HepG2 (cell line): Measurements from ENCODE around the gene FOXK2. TPM values are rescaled to one million over a fixed set of nuclear protein-coding genes. Genes with fewer than 3 reads are reported as not detected.
A peak's percentile ranks its signal among the peaks of the same experiment; 100 is the strongest.

ENCODE experiments used
- BORCS8-MEF2B ChIP-seq: sonication (generic); formaldehyde crosslinking; IDR thresholded peaks from 2 replicates; pipeline ENCODE4 v1.8.0; 2022; ENCODE audit warnings: mild to moderate bottlenecking, missing genetic modification reagents
- CHD2 ChIP-seq: IDR thresholded peaks from 2 replicates; pipeline ENCODE4 v1.6.1; 2011; ENCODE audit warnings: low read depth, low read length, improper control_type of control experiment
- DNMT3B ChIP-seq: conservative IDR thresholded peaks from 2 replicates; pipeline ENCODE4 v1.6.1; 2016; ENCODE audit warnings: missing biosample characterization, control low read depth
- HMG20A ChIP-seq: IDR thresholded peaks from 2 replicates; pipeline ENCODE4 v1.6.1; 2016; ENCODE audit warnings: borderline replicate concordance
- KAT7 ChIP-seq: IDR thresholded peaks from 2 replicates; pipeline ENCODE4 v1.6.1; 2018; ENCODE audit warnings: borderline replicate concordance, missing compliant biosample characterization
- LRRFIP1 ChIP-seq: sonication (generic); formaldehyde crosslinking; conservative IDR thresholded peaks from 2 replicates; pipeline ENCODE4 v1.4.0; 2020; ENCODE audit warnings: missing genetic modification reagents
- NAIF1 ChIP-seq: sonication (generic); formaldehyde crosslinking; IDR thresholded peaks from 2 replicates; pipeline ENCODE4 v1.5.0; 2020; ENCODE audit warnings: mild to moderate bottlenecking, missing genetic modification reagents, borderline replicate concordance
- PAWR ChIP-seq: sonication (generic); formaldehyde crosslinking; IDR thresholded peaks from 2 replicates; pipeline ENCODE4 v1.4.0; 2020; ENCODE audit warnings: missing genetic modification reagents, mild to moderate bottlenecking, borderline replicate concordance
- SAFB2 ChIP-seq: sonication (generic); formaldehyde crosslinking; IDR thresholded peaks from 2 replicates; pipeline ENCODE4 v1.5.1; 2020; ENCODE audit warnings: missing genetic modification reagents, low read depth, mild to moderate bottlenecking, borderline replicate concordance
- ZBTB1 ChIP-seq: sonication (generic); formaldehyde crosslinking; IDR thresholded peaks from 2 replicates; pipeline ENCODE4 v1.4.0; 2020; ENCODE audit warnings: missing genetic modification reagents, borderline replicate concordance
- ZBTB7B ChIP-seq: sonication (generic); formaldehyde crosslinking; IDR thresholded peaks from 2 replicates; pipeline ENCODE4 v1.4.0; 2020; ENCODE audit warnings: missing genetic modification reagents
- ZEB1 ChIP-seq: IDR thresholded peaks from 2 replicates; pipeline ENCODE4 v1.6.1; 2012; ENCODE audit warnings: mild to moderate bottlenecking, low read depth, inconsistent platforms; ENCODE audit not compliant: insufficient replicate concordance
- ZNF264 ChIP-seq: sonication (generic); formaldehyde crosslinking; IDR thresholded peaks from 2 replicates; pipeline ENCODE4 v1.4.0; 2020; ENCODE audit warnings: missing genetic modification reagents
- ZNF333 ChIP-seq: sonication (generic); formaldehyde crosslinking; IDR thresholded peaks from 2 replicates; pipeline ENCODE4 v1.4.0; 2020; ENCODE audit warnings: mild to moderate bottlenecking, missing genetic modification reagents, borderline replicate concordance
- ZNF335 ChIP-seq: sonication (generic); formaldehyde crosslinking; IDR thresholded peaks from 2 replicates; pipeline ENCODE4 v1.4.0; 2020; ENCODE audit warnings: missing genetic modification reagents
- ZNF33A ChIP-seq: sonication (generic); formaldehyde crosslinking; IDR thresholded peaks from 2 replicates; pipeline ENCODE4 v1.5.1; 2020; ENCODE audit warnings: missing genetic modification reagents, mild to moderate bottlenecking, moderate library complexity, borderline replicate concordance
- ZNF441 ChIP-seq: sonication (generic); formaldehyde crosslinking; IDR thresholded peaks from 2 replicates; pipeline ENCODE4 v1.7.0; 2021; ENCODE audit warnings: missing genetic modification reagents, borderline replicate concordance
- ZNF550 ChIP-seq: sonication (generic); formaldehyde crosslinking; IDR thresholded peaks from 2 replicates; pipeline ENCODE4 v1.4.0; 2020; ENCODE audit warnings: mild to moderate bottlenecking, missing genetic modification reagents, borderline replicate concordance
- ZNF749 ChIP-seq: sonication (generic); formaldehyde crosslinking; IDR thresholded peaks from 2 replicates; pipeline ENCODE4 v1.8.0; 2022; ENCODE audit warnings: mild to moderate bottlenecking, missing genetic modification reagents, moderate library complexity, borderline replicate concordance
- ZSCAN12 ChIP-seq: sonication (generic); formaldehyde crosslinking; IDR thresholded peaks from 2 replicates; pipeline ENCODE4 v1.9.0; 2021; ENCODE audit warnings: mild to moderate bottlenecking, missing genetic modification reagents
- polyA plus RNA-seq, 8 experiments: library from polyadenylated mRNA; depleted of rRNA in 3 of 8; stranded (reverse) in 7 of 8; unstranded in 1 of 8; fragments of >200 nt; fragmentation: Illumina TruSeq in 4 of 8; extraction: Trizol in 4 of 8; gene quantifications; 2 replicates each; pipeline versions ENCODE4 v1.2.1 to v1.2.3, GENCODE V29; 2011 to 2016; ENCODE audit warnings: low read depth in 4 of 8, missing spikeins in 1 of 8, mixed read lengths in 1 of 8; ENCODE audit not compliant: insufficient read depth in 1 of 8
- total RNA-seq, 5 experiments: library from RNA; depleted of rRNA; stranded (reverse); fragments of >200 nt; fragmentation: Illumina TruSeq; extraction: Trizol; gene quantifications; 2 replicates each; pipeline ENCODE4 v1.2.3, GENCODE V29; 2016; ENCODE audit warnings: low read depth in 1 of 5
- TF ChIP-seq, protein P1 (sequence below): sonication (generic); formaldehyde crosslinking; IDR thresholded peaks from 2 replicates; pipeline ENCODE4 v1.4.0; 2020; ENCODE audit warnings: missing genetic modification reagents, mild to moderate bottlenecking, borderline replicate concordance
- TF ChIP-seq, protein P2 (sequence below): sonication (generic); formaldehyde crosslinking; IDR thresholded peaks from 2 replicates; pipeline ENCODE4 v1.5.0; 2020; ENCODE audit warnings: missing genetic modification reagents, mild to moderate bottlenecking, borderline replicate concordance
- TF ChIP-seq, protein P3 (sequence below): sonication (generic); formaldehyde crosslinking; IDR thresholded peaks from 2 replicates; pipeline ENCODE4 v1.4.0; 2020; ENCODE audit warnings: low read depth, mild to moderate bottlenecking, missing genetic modification reagents

The FOXK2 gene
- total and polyA plus RNA-seq, 2 of the 13 experiments (the other 11 are each of a cell fraction or from before 2014, with no cell fraction given), result 67.1 to 67.2 TPM

GRCh38 chr17:82647593-82648164 is 128.1 kb downstream of the FOXK2 start (continued):
- TF ChIP-seq, protein P1, sequence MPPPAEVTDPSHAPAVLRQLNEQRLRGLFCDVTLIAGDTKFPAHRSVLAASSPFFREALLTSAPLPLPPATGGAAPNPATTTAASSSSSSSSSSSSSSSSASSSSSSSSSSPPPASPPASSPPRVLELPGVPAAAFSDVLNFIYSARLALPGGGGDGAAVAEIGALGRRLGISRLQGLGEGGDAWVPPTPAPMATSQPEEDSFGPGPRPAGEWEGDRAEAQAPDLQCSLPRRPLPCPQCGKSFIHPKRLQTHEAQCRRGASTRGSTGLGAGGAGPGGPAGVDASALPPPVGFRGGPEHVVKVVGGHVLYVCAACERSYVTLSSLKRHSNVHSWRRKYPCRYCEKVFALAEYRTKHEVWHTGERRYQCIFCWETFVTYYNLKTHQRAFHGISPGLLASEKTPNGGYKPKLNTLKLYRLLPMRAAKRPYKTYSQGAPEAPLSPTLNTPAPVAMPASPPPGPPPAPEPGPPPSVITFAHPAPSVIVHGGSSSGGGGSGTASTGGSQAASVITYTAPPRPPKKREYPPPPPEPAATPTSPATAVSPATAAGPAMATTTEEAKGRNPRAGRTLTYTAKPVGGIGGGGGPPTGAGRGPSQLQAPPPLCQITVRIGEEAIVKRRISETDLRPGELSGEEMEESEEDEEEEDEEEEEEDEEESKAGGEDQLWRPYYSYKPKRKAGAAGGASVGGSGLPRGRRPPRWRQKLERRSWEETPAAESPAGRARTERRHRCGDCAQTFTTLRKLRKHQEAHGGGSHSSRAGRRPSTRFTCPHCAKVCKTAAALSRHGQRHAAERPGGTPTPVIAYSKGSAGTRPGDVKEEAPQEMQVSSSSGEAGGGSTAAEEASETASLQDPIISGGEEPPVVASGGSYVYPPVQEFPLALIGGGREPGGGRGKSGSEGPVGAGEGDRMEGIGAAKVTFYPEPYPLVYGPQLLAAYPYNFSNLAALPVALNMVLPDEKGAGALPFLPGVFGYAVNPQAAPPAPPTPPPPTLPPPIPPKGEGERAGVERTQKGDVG, result no peak
- no peak for TF ChIP-seq SAFB2 (CRISPR knock-in tag)
- no peak for TF ChIP-seq NAIF1
- no peak for TF ChIP-seq ZNF441 (CRISPR knock-in tag)
- TF ChIP-seq ZSCAN12 (CRISPR knock-in tag), result no peak
- no peak for TF ChIP-seq ZNF550 (CRISPR knock-in tag)
- TF ChIP-seq ZBTB1 (CRISPR knock-in tag), result no peak
- no peak; the same call in 1 of the 2 replicates for TF ChIP-seq ZBTB7B
- no peak for TF ChIP-seq HMG20A
- TF ChIP-seq ZNF335 (CRISPR knock-in tag), result 0 out of 2 replicates have a peak, but pooled peaks have one; percentile 12
- no peak for TF ChIP-seq ZNF333
- TF ChIP-seq LRRFIP1 (CRISPR knock-in tag), result no peak
- TF ChIP-seq, protein P2, sequence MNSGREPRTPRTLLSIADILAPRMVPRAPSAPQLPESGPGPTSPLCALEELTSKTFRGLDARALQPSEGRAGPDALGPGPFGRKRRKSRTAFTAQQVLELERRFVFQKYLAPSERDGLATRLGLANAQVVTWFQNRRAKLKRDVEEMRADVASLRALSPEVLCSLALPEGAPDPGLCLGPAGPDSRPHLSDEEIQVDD (CRISPR knock-in tag), result no peak
- TF ChIP-seq DNMT3B (CRISPR knock-in tag), result 0 out of 2 replicates have a peak, but pooled peaks have one; percentile 28
- no peak for TF ChIP-seq ZNF33A
- TF ChIP-seq KAT7 (CRISPR knock-in tag), result no peak; the same call in 1 of the 2 replicates
- TF ChIP-seq ZNF749 (CRISPR knock-in tag), result 0 out of 2 replicates have a peak, but pooled peaks have one; percentile 25
- 0 out of 2 replicates have a peak, but pooled peaks have one; percentile 9 for TF ChIP-seq CHD2
- no peak for TF ChIP-seq PAWR
- TF ChIP-seq, protein P3, sequence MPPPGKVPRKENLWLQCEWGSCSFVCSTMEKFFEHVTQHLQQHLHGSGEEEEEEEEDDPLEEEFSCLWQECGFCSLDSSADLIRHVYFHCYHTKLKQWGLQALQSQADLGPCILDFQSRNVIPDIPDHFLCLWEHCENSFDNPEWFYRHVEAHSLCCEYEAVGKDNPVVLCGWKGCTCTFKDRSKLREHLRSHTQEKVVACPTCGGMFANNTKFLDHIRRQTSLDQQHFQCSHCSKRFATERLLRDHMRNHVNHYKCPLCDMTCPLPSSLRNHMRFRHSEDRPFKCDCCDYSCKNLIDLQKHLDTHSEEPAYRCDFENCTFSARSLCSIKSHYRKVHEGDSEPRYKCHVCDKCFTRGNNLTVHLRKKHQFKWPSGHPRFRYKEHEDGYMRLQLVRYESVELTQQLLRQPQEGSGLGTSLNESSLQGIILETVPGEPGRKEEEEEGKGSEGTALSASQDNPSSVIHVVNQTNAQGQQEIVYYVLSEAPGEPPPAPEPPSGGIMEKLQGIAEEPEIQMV (CRISPR knock-in tag), result 0 out of 2 replicates have a peak, but pooled peaks have one; percentile 13
- no peak for TF ChIP-seq BORCS8-MEF2B (CRISPR knock-in tag)
- TF ChIP-seq ZEB1, result no peak
- TF ChIP-seq ZNF264 (CRISPR knock-in tag), result no peak
